Skeletal muscle cell (primary cell): ENCODE results near the gene MBOAT7.
"Not testable (repeated sequence)": the region's sequence is repeated elsewhere in the genome, so short reads cannot be mapped to it uniquely, and the experiment has no call there.

Source experiments
- DNase-seq: peaks from one replicate; pipeline ENCODE4 v3.0.0-alpha.2; 2010; ENCODE audit warnings: low read depth
- H3K4me3 ChIP-seq: 2 replicates; pipeline ENCODE4 v1.5.1; 2011; ENCODE audit warnings: low read depth, mild to moderate bottlenecking, control low read depth, low read length, moderate library complexity

MBOAT7 gene, protein sequence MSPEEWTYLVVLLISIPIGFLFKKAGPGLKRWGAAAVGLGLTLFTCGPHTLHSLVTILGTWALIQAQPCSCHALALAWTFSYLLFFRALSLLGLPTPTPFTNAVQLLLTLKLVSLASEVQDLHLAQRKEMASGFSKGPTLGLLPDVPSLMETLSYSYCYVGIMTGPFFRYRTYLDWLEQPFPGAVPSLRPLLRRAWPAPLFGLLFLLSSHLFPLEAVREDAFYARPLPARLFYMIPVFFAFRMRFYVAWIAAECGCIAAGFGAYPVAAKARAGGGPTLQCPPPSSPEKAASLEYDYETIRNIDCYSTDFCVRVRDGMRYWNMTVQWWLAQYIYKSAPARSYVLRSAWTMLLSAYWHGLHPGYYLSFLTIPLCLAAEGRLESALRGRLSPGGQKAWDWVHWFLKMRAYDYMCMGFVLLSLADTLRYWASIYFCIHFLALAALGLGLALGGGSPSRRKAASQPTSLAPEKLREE

DNA sequence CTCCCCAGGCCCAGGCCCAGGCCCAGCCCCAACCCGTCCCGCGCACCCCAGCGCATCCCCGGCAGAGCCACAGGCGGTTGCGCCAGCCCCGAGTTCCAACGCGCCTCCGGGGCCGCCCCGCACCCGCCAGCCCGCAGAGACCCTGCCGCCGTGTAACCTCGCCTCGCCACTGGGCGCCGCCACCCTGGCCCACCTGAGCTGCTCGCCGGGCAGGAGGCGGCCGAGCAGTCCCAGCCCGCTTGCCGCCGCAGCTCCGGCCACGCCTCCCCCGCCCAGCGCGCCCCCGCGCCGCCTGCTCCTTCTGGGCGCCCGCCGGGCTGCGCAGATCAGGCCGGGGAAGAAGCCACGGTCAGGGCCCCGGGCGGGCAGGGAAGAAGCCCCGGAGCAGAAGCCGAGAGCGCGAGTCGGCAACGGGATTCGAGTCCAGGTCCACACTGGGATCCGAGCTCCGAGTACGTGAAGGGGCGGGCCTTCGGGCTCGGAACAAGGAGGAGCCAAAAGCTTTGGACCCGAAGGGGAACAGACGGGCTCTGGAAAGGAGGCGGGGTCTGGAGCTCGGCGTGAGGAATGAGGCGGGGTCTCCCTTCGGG, at the start of gene MBOAT7:
Gene MBOAT7 (minus strand): TSS at position 436 of the 590 bp plus-strand sequence. CDS start 1,072 bp downstream, outside the sequence.
- no peak for DNase-seq
- H3K4me3 ChIP-seq: peak within 1 kb of the TSS; percentile 66

GRCh38 chr19:54233941-54234340, 44.6 kb upstream of the MBOAT7 start:
- no peak overlapping the region for H3K4me3 ChIP-seq
- no peak for DNase-seq

- DNase-seq: peak; percentile 39
- no peak overlapping the region for H3K4me3 ChIP-seq
These were observed 41.9 kb upstream of the MBOAT7 start for GRCh38 chr19:54231077-54231931.

DNA sequence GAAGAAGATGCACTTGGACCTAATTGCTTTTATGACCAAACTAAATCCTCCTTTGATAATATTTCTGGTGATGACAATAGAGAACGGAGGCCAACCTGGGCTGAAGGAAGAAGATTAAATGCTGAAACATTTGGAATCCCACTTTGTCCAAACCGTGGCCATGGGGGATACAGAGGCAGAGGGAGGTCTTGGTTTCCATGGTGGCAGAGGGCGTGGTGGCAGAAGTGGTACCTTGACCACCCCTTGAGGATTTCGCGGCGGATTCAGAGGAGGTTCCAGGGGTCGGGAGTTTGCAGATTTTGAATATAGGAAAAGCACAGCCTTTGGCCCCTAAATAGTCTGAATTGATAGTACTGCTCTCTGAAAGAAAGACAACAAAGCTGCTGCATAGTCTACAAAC, 40.7 kb upstream of the MBOAT7 start:
- DNase-seq: no peak
- H3K4me3 ChIP-seq: no peak overlapping the region

- DNase-seq: no peak
- no peak overlapping the region for H3K4me3 ChIP-seq
These were observed 39.8 kb upstream of the MBOAT7 start for GRCh38 chr19:54229146-54229545.

DNA sequence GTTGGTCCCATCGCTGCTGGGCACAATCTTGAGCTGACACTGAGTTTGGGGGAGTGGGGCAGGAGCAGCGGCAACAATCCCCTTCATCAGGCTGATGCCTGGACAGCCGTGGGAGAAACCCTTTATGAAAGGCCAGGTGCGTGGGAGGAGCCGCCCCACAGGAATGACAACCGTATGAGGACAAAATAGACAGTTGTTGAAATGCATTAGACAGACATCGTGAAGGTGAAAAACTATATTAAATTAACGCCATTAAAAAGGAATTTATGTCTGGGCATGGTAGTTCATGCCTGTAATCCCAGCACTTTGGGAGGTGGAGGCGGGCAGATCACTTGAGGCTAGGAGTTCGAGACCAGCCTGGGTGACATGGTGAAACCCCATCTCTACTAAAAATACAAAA, 35.2 kb upstream of the MBOAT7 start:
- not testable (repeated sequence) for H3K4me3 ChIP-seq, DNase-seq

DNA sequence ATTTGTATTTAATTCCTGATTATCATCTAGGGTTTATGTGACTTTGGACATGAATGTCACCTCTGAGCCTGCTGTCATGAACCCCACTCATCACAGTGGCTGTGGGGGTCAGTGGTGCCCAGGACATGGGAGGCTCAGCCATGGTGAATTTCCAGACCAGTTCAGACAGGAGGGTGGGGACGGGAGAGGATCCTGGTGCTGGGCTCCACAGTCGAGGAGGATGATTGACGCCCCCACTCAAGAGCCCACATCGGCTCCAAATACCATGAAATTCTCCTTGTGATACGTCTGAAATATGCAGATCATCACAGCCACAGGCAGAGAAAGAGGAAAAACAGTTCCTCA, 34.5 kb upstream of the MBOAT7 start:
- not testable (repeated sequence) for DNase-seq

GRCh38 chr19:54223277-54223936, 34.0 kb upstream of the MBOAT7 start:
- H3K4me3 ChIP-seq, DNase-seq: not testable (repeated sequence)

More for the DNA sequence above, 34.5 kb upstream of the MBOAT7 start:
- not testable (repeated sequence) for H3K4me3 ChIP-seq

GRCh38 chr19:54222474-54223276, 33.3 kb upstream of the MBOAT7 start, which contains the start of gene LILRB3:
Gene LILRB3 (minus strand): TSS chr19:54223007. CDS start chr19:54222976, 31 bp downstream.
- not testable (repeated sequence) for DNase-seq, H3K4me3 ChIP-seq

GRCh38 chr19:54221947-54222346, 32.6 kb upstream of the MBOAT7 start:
- DNase-seq, H3K4me3 ChIP-seq: not testable (repeated sequence)

- H3K4me3 ChIP-seq: not testable (repeated sequence)
These were observed 30.3 kb upstream of the MBOAT7 start for GRCh38 chr19:54219702-54220101.

GRCh38 chr19:54218960-54219661, 29.7 kb upstream of the MBOAT7 start:
- H3K4me3 ChIP-seq: no peak overlapping the region
- no peak for DNase-seq

More at GRCh38 chr19:54219702-54220101, 30.3 kb upstream of the MBOAT7 start:
- not testable (repeated sequence) for DNase-seq

- H3K4me3 ChIP-seq: no peak overlapping the region
- DNase-seq: no peak
These were observed 28.9 kb upstream of the MBOAT7 start for GRCh38 chr19:54218259-54218658.

GRCh38 chr19:54217517-54218247, 28.3 kb upstream of the MBOAT7 start:
- H3K4me3 ChIP-seq, DNase-seq: not testable (repeated sequence)

- no peak for DNase-seq
- no peak overlapping the region for H3K4me3 ChIP-seq
These were observed 27.5 kb upstream of the MBOAT7 start for GRCh38 chr19:54216869-54217268.

- DNase-seq, H3K4me3 ChIP-seq: not testable (repeated sequence)
These were observed 25.4 kb upstream of the MBOAT7 start for GRCh38 chr19:54214734-54215133.

DNA sequence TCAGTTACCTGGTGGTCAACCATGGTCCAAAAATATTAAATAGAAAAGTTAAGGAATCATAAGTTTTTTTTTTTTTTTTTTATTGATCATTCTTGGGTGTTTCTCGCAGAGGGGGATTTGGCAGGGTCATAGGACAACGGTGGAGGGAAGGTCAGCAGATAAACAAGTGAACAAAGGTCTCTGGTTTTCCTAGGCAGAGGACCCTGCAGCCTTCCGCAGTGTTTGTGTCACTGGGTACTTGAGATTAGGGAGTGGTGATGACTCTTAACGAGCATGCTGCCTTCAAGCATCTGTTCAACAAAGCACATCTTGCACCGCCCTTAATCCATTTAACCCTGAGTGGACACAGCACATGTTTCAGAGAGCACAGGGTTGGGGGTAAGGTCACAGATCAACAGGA, 24.8 kb upstream of the MBOAT7 start:
- H3K4me3 ChIP-seq, DNase-seq: not testable (repeated sequence)
